ENCODE results near the gene GBF1. TPM values are rescaled to one million over a fixed set of nuclear protein-coding genes. Genes with fewer than 3 reads are reported as not detected.

Gene GBF1
- total RNA-seq, 1 experiment from 2014 or later, result 69.8 TPM

GRCh38 chr10:102287991-102288390, 42.7 kb downstream of the GBF1 start:
- intact Hi-C loops (cut with micrococcal nuclease; ENCODE audit: unreplicated experiment), result no loop called here
- no peak overlapping the region for H3K4me3 ChIP-seq (ENCODE audit: low read depth, low read length)
- no peaks in the 10 kb centered on the region for H3K27me3 Mint-ChIP-seq (ENCODE audit: insufficient read depth, unreplicated experiment)
- BruUV-seq (replicated peaks), result no TSS peak
- TF ChIP-seq CTCF (IDR thresholded peaks at IDR 0.05; ENCODE audit: insufficient read depth in 1 of 2, low read depth in 1 of 2, low read length in 1 of 2, severe bottlenecking in 1 of 2, unreplicated experiment in 1 of 2), result no peak
- H3K9me3 ChIP-seq, result no peaks in the 10 kb centered on the region
- H3K4me1 Mint-ChIP-seq (ENCODE audit: low read depth, unreplicated experiment), result peaks cover 9% of the 10 kb centered on the region
- no peaks in the 10 kb centered on the region for H3K4me1 ChIP-seq
- POLR2A ChIA-PET, result no interaction called here
- H3K4me3 Mint-ChIP-seq (ENCODE audit: unreplicated experiment), result no peak overlapping the region
- H3K9me3 Mint-ChIP-seq (ENCODE audit: unreplicated experiment), result no peaks in the 10 kb centered on the region
- peaks cover 10% of the 10 kb centered on the region for H3K36me3 Mint-ChIP-seq (ENCODE audit: insufficient read depth, unreplicated experiment)
- no peak for DNase-seq
- H3K36me3 ChIP-seq (ENCODE audit: control insufficient read depth, insufficient read depth, low read length), result 0 out of 2 replicates have a peak, but pooled peaks cover 2% of the 10 kb centered on the region
- CTCF ChIA-PET, result no interaction called here
- no peaks in the 10 kb centered on the region for H3K27me3 ChIP-seq (replicated peaks; ENCODE audit: control insufficient read depth, insufficient read depth, low read length)
- no peak overlapping the region for H3K27ac Mint-ChIP-seq (ENCODE audit: unreplicated experiment)

GRCh38 chr10:102289356-102289755, 44.0 kb downstream of the GBF1 start:
- ChIA-PET CTCF (no interaction called here), POLR2A (interaction anchor here (0.6 kb wide), 1 partner anchor 11 kb away, joined by 3 read pairs; no protein-coding TSS in a partner anchor)
- H3K27me3 Mint-ChIP-seq (ENCODE audit: insufficient read depth, unreplicated experiment), result no peaks in the 10 kb centered on the region
- no TSS peak for BruUV-seq (replicated peaks)
- peaks cover 9% of the 10 kb centered on the region for H3K4me1 Mint-ChIP-seq (ENCODE audit: low read depth, unreplicated experiment)
- no peaks in the 10 kb centered on the region for H3K4me1 ChIP-seq
- H3K36me3 ChIP-seq (ENCODE audit: control insufficient read depth, insufficient read depth, low read length), result 0 out of 2 replicates have a peak, but pooled peaks cover 2% of the 10 kb centered on the region
- H3K9me3 ChIP-seq, result no peaks in the 10 kb centered on the region
- DNase-seq, result no peak
- no peak for TF ChIP-seq CTCF (IDR thresholded peaks at IDR 0.05; ENCODE audit: insufficient read depth in 1 of 2, low read depth in 1 of 2, low read length in 1 of 2, severe bottlenecking in 1 of 2, unreplicated experiment in 1 of 2)
- no peak overlapping the region for H3K4me3 Mint-ChIP-seq (ENCODE audit: unreplicated experiment)
- H3K9me3 Mint-ChIP-seq (ENCODE audit: unreplicated experiment), result no peaks in the 10 kb centered on the region
- H3K4me3 ChIP-seq (ENCODE audit: low read depth, low read length), result no peak overlapping the region
- H3K36me3 Mint-ChIP-seq (ENCODE audit: insufficient read depth, unreplicated experiment), result peaks cover 10% of the 10 kb centered on the region
- H3K27me3 ChIP-seq (replicated peaks; ENCODE audit: control insufficient read depth, insufficient read depth, low read length), result no peaks in the 10 kb centered on the region
- intact Hi-C loops (cut with micrococcal nuclease; ENCODE audit: unreplicated experiment), result no loop called here
- H3K27ac Mint-ChIP-seq (ENCODE audit: unreplicated experiment), result no peak overlapping the region

- ChIA-PET CTCF (no interaction called here), POLR2A (interaction anchor here (0.6 kb wide), 1 partner anchor 11 kb away, joined by 3 read pairs; no protein-coding TSS in a partner anchor)
- no peak for TF ChIP-seq CTCF (IDR thresholded peaks at IDR 0.05; ENCODE audit: insufficient read depth in 1 of 2, low read depth in 1 of 2, low read length in 1 of 2, severe bottlenecking in 1 of 2, unreplicated experiment in 1 of 2)
- no TSS peak for BruUV-seq (replicated peaks)
- H3K27ac Mint-ChIP-seq (ENCODE audit: unreplicated experiment), result no peak overlapping the region
- intact Hi-C loops (cut with micrococcal nuclease; ENCODE audit: unreplicated experiment), result no loop called here
- peaks cover 10% of the 10 kb centered on the region for H3K36me3 Mint-ChIP-seq (ENCODE audit: insufficient read depth, unreplicated experiment)
- Histone ChIP-seq H3K4me3 (ENCODE audit: low read depth, low read length) (no peak overlapping the region), H3K4me1 (0 out of 2 replicates have a peak, but pooled peaks cover 3% of the 10 kb centered on the region), H3K9me3 (no peaks in the 10 kb centered on the region), H3K27me3 (replicated peaks; ENCODE audit: control insufficient read depth, insufficient read depth, low read length) (no peaks in the 10 kb centered on the region), H3K36me3 (ENCODE audit: control insufficient read depth, insufficient read depth, low read length) (0 out of 2 replicates have a peak, but pooled peaks cover 2% of the 10 kb centered on the region)
- no peaks in the 10 kb centered on the region for H3K9me3 Mint-ChIP-seq (ENCODE audit: unreplicated experiment)
- no peak for DNase-seq
- no peak overlapping the region for H3K4me3 Mint-ChIP-seq (ENCODE audit: unreplicated experiment)
- H3K4me1 Mint-ChIP-seq (ENCODE audit: low read depth, unreplicated experiment), result peaks cover 9% of the 10 kb centered on the region
- no peaks in the 10 kb centered on the region for H3K27me3 Mint-ChIP-seq (ENCODE audit: insufficient read depth, unreplicated experiment)
Observed at GRCh38 chr10:102289840-102290239, 44.5 kb downstream of the GBF1 start.
